Panc1 (cell line): ENCODE data around the gene TIMM44. TPM values are rescaled to one million over a fixed set of nuclear protein-coding genes. Genes with fewer than 3 reads are reported as not detected.

Experiments
- ATAC-seq: fragments of 200-7000 bp; cut with Tn5 transposase; 2 replicates; pipeline ENCODE4 v1.9.1; 2020; ENCODE audit warnings: mild to moderate bottlenecking, moderate library complexity
- BruUV-seq: library from RNA; stranded (reverse); fragments of 400-500 nt; replicated peaks from 2 replicates; lab custom pipeline; 2021; lab: Mats Ljungman, UMichigan
- CTCF ChIA-PET: fragments of 300-600 bp; sonication (Branson Sonifier 250); formaldehyde crosslinking; loops from one replicate; lab custom pipeline; 2022; ENCODE audit warnings: antibody characterized with exemption; lab: Charles Lee
- POLR2A ChIA-PET: fragments of 300-600 bp; sonication (Branson Sonifier 250); formaldehyde crosslinking; loops from one replicate; lab custom pipeline; 2022; ENCODE audit warnings: antibody characterized with exemption; lab: Charles Lee
- DNase-seq: peaks from one replicate; pipeline ENCODE4 v3.0.0-alpha.2; 2010; ENCODE audit warnings: low read depth, low spot score
- H3K27ac ChIP-seq: 2 replicates; pipeline ENCODE4 v1.5.1; 2011; ENCODE audit warnings: mild to moderate bottlenecking, low read length, inconsistent platforms
- H3K27me3 ChIP-seq: fragments of 200-500 bp; sonication (Bioruptor generic); 2 replicates; pipeline ENCODE4 v1.6.0; 2014; ENCODE audit warnings: low read length, inconsistent platforms; ENCODE audit not compliant: control insufficient read depth, insufficient read depth
- H3K36me3 ChIP-seq: fragments of 200-500 bp; sonication (Bioruptor generic); 2 replicates; pipeline ENCODE4 v1.5.1; 2014; ENCODE audit warnings: inconsistent platforms, mild to moderate bottlenecking, low read length, moderate library complexity; ENCODE audit not compliant: control insufficient read depth, insufficient read depth
- H3K4me1 ChIP-seq: 2 replicates; pipeline ENCODE4 v1.5.1; 2011; ENCODE audit warnings: inconsistent platforms, mild to moderate bottlenecking, low read length, moderate library complexity; ENCODE audit not compliant: control insufficient read depth, insufficient read depth
- H3K4me3 ChIP-seq, 2 experiments: 2 replicates each; pipeline ENCODE4 v1.5.1; 2011 to 2012; ENCODE audit warnings: low read depth in 2 of 2, low read length in 2 of 2, mild to moderate bottlenecking in 2 of 2, inconsistent platforms in 1 of 2, moderate library complexity in 1 of 2
- H3K9me3 ChIP-seq: fragments of 200-500 bp; sonication (Bioruptor generic); 2 replicates; pipeline ENCODE4 v1.5.1; 2014; ENCODE audit warnings: low read depth, mild to moderate bottlenecking, inconsistent platforms, low read length, moderate library complexity; ENCODE audit not compliant: control insufficient read depth, insufficient read depth
- CTCF ChIP-seq: fragments of 450-650 bp; IDR thresholded peaks from 2 replicates; pipeline ENCODE4 v1.5.1; 2017; ENCODE audit warnings: mild to moderate bottlenecking
- POLR2AphosphoS5 ChIP-seq: IDR thresholded peaks from 2 replicates; pipeline ENCODE4 v1.6.1; 2012; ENCODE audit warnings: mild to moderate bottlenecking, low read depth, low read length, moderate library complexity
- REST ChIP-seq, 2 experiments: IDR thresholded peaks; 2 replicates each; pipeline ENCODE4 v1.6.1; 2011 to 2012; ENCODE audit warnings: low read depth in 2 of 2, control low read depth in 1 of 2, low read length in 1 of 2, mild to moderate bottlenecking in 1 of 2, moderate library complexity in 1 of 2; ENCODE audit not compliant: insufficient read depth in 1 of 2
- SIN3A ChIP-seq: IDR thresholded peaks from 2 replicates; pipeline ENCODE4 v1.6.1; 2012; ENCODE audit warnings: low read depth, mild to moderate bottlenecking, low read length, moderate library complexity, borderline replicate concordance; ENCODE audit not compliant: insufficient read depth
- TCF7L2 ChIP-seq: IDR thresholded peaks from 2 replicates; pipeline ENCODE4 v1.6.1; 2011; ENCODE audit warnings: mild to moderate bottlenecking, low read depth, low read length, inconsistent platforms
- in situ Hi-C: cut with HindIII; loops from 2 replicates; pipeline ENCODE4 v1.10.0; 2016; ENCODE audit warnings: low sequenced_read_pairs, low pct_unique_long_range_greater_than_20kb
- intact Hi-C: fragments of 100-400 bp; cut with micrococcal nuclease; formaldehyde crosslinking; loops from one replicate; pipeline ENCODE4 v1.10.0; 2022; ENCODE audit not compliant: unreplicated experiment
- total RNA-seq: library from RNA; stranded (reverse); gene quantifications from one replicate; pipeline ENCODE4 v1.2.1, GENCODE V29; 2021; ENCODE audit not compliant: unreplicated experiment

TIMM44 gene
- total RNA-seq, 1 experiment from 2014 or later: 105 TPM

- ChIA-PET POLR2A (no interaction called here), CTCF (interaction anchor here (0.7 kb wide), 1 partner anchor 252 kb away, joined by 4 read pairs; no protein-coding TSS in a partner anchor)
- DNase-seq (no peak), ATAC-seq (peak; percentile 81)
- Histone ChIP-seq H3K27ac (no peak overlapping the region), H3K4me1 (no peaks in the 10 kb centered on the region), H3K36me3 (peaks cover 5% of the 10 kb centered on the region), H3K27me3 (no peaks in the 10 kb centered on the region), H3K4me3 (no peak overlapping the region), H3K9me3 (no peaks in the 10 kb centered on the region)
- no peak for TF ChIP-seq POLR2AphosphoS5
- TF ChIP-seq TCF7L2: no peak
- peak; percentile 89 for TF ChIP-seq CTCF
- TF ChIP-seq SIN3A: no peak
- TF ChIP-seq REST (IDR thresholded peaks at IDR 0.05; ENCODE audit: insufficient read depth in 1 of 2, low read depth in 2 of 2, low read length in 1 of 2): no peak
- in situ Hi-C loops (no loop called here), intact Hi-C loops (no loop called here)
- BruUV-seq: no TSS peak
Measured at GRCh38 chr19:7970716-7971448, 27.4 kb upstream of the TIMM44 start.

- in situ Hi-C loops: no loop called here
- POLR2A ChIA-PET: interaction anchor here (0.5 kb wide), 1 partner anchor 8 kb away, joined by 3 read pairs; no protein-coding TSS in a partner anchor
- intact Hi-C loops: no loop called here
- TSS peak; percentile 45 for BruUV-seq
- no peaks in the 10 kb centered on the region for H3K4me1 ChIP-seq
- CTCF ChIA-PET: interaction anchor here (0.8 kb wide), 1 partner anchor 14 kb away, joined by 3 read pairs; no protein-coding TSS in a partner anchor
- no peaks in the 10 kb centered on the region for H3K9me3 ChIP-seq
- H3K36me3 ChIP-seq: peaks cover 5% of the 10 kb centered on the region
- TF ChIP-seq POLR2AphosphoS5: no peak
- TF ChIP-seq TCF7L2: no peak
- TF ChIP-seq REST (IDR thresholded peaks at IDR 0.05; ENCODE audit: insufficient read depth in 1 of 2, low read depth in 2 of 2, low read length in 1 of 2): no peak
- TF ChIP-seq SIN3A: no peak
- TF ChIP-seq CTCF: no peak
- DNase-seq: no peak
- ATAC-seq: no peak
- H3K27ac ChIP-seq: no peak overlapping the region
- no peaks in the 10 kb centered on the region for H3K27me3 ChIP-seq
- no peak overlapping the region for H3K4me3 ChIP-seq
Measured at GRCh38 chr19:7969555-7969939, 26.1 kb upstream of the TIMM44 start.
